Raji (cell line): ENCODE measurements around the gene EYS.

Experiments used
- POLR2A ChIP-seq: IDR thresholded peaks from 2 replicates; pipeline ENCODE4 v1.6.1; 2011; ENCODE audit warnings: low read depth, low read length, control low read depth; ENCODE audit not compliant: insufficient read depth

EYS gene

DNA sequence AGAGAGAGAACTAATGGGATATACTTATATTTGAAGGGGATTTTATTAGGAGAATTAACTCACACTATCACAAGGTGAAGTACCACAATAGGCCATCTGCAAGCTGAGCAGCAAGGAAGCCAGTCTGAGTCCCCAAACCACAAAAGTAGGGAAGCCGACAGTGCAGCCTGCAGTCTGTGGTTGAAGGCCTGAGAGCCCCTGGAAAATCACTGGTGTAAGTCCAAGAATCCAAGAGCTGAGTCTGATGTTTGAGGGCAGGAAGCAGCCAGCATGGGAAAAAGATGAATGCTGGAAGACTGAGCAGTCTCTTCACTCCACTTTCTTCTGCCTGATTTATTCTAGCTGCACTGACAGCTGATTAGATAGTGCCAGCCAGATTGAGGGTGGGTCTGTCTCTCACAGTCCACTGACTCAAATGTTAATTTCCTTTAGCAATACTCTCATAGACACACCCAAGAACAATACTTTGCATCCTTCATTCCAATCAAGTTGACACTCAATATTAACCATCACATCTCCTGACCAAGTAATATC is 1247.5 kb downstream of the EYS start:
- no peak for TF ChIP-seq POLR2A

DNA sequence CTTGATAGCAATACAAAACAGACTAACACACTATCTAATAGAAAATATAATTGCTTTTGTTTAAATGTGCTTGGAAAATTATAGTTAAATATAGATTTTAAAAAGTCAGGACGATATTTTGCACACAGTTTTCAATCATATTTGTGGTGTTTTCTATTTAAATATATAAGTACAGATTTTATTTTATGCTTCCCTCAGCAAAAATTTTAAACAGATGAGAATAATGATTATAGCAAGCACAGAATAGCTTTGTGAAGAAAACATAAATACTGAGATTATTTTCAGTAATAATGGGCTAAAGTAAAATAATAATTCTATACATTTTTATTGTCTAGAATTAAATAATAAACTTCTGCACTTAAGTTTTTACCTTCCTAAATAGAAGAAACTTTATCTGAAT is 1262.0 kb downstream of the EYS start:
- TF ChIP-seq POLR2A, result no peak

DNA sequence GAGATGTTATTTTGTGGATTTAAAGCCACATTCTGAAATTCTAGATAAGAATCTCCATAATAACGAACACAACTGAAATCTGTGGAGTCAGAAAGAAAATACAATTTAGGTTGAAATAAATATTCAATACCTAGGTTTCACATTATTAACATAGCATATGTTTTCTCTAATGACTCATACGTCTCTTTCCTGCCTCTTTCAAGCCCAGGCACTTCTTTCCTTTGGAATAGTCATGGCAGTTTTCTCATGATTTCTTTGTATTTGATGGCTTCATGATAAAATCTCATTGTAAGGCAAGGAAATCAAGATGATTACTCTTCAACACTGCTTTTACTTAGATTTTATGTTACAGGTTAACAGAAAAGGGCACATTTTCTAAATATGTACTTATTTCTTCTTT is 1267.8 kb downstream of the EYS start:
- no peak for TF ChIP-seq POLR2A

DNA sequence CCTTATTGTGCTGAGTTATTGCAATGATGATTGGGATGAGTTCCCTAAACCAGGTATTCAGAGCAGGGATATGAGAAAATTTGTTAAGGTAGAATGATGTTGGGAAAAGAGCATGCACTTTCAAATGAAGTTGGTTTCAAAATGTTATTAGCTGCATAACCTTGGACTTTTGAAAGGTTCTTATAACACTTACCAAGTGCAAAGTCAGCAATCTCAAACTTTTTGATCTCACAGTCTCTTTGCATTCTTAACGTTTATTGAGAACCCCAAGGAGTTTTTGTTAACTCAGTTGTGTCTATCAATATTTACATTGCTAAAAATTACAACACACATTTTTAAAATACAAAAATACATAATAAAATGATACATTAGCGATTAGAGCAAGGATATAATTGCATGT is 1269.0 kb downstream of the EYS start:
- no peak for TF ChIP-seq POLR2A

DNA sequence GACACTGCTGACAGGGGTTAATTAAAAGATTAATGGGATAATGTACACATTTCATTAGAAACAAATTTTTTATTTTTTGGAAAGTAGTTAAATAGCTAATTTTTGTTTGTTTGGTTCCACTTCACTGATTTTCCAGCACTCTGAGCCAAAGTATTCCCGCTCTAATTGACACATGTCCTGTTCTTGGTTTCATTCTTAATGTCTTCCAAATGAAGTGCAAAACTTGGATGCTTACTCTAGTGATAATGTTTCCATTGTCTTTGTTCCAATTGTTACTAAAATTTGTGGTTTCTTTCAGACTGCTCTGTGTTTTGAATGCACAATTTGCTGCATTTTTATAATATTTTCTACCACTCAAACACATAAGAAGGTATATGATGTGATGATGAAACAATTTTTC is 1277.1 kb downstream of the EYS start:
- no peak for TF ChIP-seq POLR2A

DNA sequence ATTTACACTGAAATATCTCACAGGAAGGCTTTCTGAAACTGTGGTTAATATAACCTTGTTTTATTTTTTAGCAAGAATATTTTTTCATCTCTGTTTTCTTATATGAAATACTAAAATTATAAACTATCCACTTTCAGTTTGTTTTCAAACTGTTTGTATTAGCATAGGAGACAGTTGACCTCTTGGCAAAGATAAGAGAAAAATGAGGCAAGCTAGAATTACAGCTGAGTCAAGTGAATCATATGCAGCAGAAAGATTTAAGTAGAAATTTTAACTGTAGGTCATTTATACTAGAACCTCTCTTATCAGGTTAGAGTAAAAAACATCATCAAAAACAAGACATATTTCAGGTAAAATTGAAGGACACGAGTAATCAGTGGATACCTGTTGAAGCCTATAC is 1278.8 kb downstream of the EYS start:
- no peak for TF ChIP-seq POLR2A

DNA sequence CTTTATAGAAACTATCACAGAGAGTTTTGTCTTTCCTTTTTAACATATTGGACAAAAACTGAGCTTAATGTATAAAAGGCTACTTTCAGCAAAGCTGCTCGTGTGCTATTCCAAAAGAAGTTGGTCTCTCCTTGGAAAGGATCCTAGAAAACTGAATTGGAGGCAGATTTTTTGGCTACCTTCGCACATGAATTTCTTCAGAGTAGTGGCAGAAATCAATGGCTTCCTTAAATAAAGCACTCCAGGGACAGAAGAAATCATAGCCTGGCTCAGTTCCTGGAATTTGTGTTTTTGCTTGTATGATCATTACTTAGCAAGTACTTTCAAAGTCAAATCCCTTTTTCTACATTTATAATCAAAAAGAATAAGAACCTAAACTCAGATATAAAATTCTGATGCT is 1291.1 kb downstream of the EYS start:
- TF ChIP-seq POLR2A, result no peak

DNA sequence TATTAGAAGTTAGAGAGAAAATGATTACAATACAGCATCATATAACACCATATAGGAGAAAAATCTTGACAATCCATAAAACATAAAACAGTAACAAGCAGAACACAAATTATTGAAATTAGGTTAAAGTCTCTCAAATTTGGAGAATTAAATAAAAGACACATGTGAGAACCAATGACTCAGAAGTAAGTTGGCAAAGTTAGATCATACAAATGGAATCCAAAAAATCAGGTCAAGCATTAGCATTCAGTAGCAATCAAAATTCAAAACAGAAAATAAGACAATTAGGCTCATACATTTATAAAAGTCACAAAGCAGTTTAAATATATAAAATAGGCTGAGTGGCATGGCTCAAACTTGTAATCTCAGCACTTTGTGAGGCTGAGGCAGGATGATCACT is 1295.8 kb downstream of the EYS start:
- TF ChIP-seq POLR2A, result no peak

DNA sequence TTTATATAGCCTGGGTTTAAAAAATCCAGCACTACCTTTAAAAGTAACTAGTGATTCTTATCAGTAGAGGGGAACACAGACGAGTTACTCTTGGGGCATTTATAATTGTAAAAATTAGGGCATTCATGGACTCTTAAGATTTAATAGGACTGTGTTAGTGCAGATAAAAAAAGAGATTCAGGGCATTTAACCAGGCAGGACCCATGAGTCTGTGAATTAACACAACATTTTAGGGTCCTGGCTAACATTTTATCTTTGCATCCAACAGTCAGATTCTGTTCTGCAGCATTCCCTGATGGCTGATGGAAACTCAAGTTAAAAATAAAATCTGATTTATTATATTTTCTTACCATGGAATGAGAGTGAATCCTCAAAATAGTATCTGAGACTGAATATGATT is 1297.1 kb downstream of the EYS start:
- no peak for TF ChIP-seq POLR2A

DNA sequence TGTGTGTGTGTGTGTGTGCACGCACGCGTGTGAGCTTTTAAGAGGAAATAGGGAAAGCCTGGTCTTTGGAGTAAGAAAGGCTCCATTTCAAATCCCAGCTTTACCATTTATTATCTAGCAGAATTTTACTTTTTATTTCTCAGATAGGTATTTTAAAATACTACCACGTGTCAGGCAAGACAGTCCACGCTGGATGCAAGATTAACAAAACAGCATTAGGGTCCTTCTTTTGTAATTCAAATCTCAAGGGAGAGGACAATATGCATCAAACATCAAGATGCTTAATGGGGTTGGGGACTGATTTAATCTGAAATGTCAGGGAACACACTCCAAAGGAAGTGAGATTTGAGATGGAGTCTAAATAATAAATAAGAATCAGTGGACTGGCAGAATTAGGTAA is 1302.6 kb downstream of the EYS start:
- TF ChIP-seq POLR2A, result no peak

DNA sequence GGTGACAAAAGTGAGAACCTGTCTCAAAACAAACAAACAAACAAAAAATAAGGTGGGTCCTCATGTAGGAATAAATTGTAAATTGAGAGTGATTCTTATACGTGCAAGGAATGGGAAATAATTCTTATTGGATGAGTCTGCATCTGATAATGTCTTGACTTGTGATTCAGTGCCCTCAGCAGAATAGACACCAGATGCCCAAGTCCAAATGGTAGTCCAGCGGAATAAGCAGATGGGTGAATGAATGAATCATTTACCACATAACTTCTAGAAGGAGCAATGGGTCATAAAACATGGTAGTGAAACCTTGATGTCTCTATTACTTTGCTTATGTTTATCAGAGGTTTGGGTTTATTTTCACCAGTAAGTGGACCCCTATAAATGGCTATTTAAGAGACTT is 1323.7 kb downstream of the EYS start:
- TF ChIP-seq POLR2A, result no peak

DNA sequence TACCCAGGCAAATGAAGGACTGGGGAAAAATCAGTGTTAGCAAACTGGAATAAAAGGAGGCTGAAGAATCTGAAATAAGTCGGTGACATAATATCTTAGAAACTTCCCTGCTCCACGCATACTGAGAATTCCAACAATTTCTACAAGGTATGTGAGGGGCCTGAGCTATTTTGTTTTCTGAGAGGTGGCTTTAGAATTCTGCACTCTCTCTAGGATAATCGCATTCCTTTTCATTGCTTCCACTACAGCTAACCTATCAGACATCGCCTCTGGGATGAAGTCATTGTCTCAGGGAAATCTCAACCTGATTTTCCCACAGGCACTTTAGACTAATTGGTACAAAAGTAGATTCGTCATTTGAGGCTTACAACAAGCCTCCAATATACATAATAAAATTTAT is 1330.6 kb downstream of the EYS start:
- TF ChIP-seq POLR2A, result no peak

DNA sequence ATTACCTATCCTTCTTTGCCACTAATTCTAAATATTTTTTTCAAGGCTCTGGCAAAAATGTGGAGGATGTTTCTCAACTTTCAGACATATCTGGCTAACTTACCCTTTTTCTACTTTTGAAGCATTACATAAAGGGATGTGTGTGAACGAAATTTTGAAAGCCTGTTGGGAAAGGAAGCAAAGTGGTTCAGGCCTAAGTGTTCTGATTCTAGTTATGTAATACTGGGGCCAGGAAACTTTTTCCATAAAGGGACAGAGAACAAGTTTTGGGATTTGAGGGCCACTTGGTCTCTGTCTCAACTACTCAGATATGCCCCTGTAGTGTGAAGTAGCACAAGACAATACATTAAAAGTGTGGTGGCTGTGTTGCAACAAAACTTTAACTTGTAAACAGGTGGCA is 1349.6 kb downstream of the EYS start:
- no peak for TF ChIP-seq POLR2A

DNA sequence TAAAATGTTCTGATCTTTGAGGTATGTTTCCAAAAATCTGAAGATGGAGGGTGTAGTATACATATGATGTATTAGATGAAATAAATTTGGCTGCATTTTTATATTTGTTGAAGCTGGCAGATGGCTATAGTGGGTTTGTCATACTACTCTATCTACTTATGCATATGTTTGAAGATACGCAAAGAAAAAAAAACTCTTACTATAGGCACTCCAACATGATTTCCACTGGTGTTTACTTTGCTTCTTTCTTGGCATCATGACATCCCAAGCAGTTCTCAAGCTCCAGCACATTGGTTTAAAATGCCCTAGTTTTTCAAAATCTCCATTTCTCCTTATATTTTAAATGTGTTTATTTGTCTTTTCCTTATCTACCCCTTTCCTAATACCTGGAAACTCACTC is 1359.6 kb downstream of the EYS start:
- TF ChIP-seq POLR2A, result no peak

DNA sequence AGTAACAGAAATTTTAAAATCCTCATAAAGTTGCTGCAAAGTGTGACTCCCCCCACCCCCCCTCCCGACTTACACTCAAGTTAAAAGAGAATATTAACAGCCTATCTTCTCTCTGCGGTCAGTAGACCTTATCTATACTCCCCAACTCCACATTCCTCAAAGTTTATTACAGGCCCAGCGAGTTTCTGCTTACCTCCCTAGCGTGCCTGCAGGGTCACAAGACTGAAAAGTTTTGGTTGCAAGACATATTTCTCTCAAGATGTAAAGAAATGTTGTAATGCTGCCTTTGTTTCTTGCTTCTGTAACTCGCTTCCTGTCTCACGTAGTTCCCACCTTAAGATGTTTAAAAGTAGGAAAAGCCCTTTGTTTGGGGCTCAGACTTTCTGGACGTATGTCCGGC is 1371.8 kb downstream of the EYS start:
- no peak for TF ChIP-seq POLR2A

DNA sequence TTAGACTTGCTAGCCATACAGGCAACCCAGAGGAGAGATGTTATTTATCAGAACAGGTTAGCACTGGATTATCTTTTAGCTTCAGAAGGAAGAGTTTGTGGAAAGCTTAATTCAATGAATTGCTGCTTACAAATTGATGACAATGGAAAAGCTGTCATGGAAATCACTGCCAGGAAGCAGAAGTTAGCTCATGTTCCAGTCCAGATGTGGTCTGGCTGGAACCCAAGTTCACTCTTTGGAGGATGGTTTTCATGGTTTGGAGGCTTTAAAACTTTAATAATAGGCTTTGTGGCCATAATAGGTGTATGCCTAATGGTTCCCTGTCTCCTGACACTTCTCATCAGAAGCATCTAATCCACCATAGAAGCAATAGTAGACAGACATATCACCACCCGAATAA is 1372.4 kb downstream of the EYS start:
- TF ChIP-seq POLR2A, result no peak

DNA sequence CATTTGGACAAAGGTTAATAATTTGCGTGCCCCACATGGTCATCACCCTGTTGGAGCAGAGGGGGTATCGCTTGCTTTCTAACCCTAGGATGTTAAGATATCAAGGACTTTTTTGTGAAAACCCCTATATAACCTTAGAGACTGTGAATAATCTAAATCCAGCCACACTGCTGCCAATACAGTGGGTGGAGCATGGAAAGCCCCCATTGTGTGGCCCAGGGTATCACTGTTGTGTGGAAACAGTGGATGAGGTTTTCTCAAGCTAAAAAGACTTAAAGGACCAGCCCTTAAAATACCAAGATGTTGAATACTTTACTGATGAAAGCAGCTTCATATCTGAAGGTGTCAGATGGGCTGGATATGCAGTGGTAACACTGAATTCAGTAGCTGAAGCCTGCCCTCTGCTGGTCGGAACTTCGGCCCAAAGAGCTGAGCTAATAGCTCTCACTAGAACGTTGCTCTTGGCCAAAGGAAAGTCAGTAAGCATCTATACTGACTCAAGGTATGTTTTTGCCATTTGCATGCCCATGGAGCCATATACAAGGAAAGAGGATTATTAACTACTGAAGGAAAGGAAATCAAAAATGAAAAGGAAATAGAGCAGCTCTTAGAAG is 1376.2 kb downstream of the EYS start:
- no peak for TF ChIP-seq POLR2A
